ENCODE measurements around the gene DPF3.

DPF3 gene

DNA sequence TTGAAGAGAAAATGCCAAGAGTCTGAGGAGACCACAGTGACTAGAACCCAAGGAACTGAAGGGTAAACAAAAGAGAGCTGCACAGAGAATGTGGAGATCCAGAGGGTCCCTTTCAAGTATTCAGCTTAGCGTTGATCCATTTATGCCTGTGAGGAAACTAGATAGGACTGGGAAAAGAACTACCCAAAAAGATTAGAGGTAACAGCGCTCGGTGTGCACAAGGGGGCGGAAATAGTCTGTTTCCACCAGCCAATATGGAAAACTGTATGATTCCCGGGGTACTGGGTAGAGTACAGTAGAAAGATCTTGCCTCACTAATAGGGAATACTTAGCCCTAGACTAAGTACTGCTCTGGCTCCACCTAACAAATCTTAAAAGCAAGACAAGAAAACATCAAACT, 135.5 kb downstream of the DPF3 start:
- Histone ChIP-seq H3K36me3 (ENCODE audit: low read length) (peaks cover 26% of the 10 kb centered on the region; the same call in 1 of the 2 replicates), H3K27ac (ENCODE audit: low read depth, low read length) (no peak overlapping the region), H3K9ac (ENCODE audit: low read length) (no peak overlapping the region), H3K79me2 (ENCODE audit: insufficient read depth, low read length) (no peaks in the 10 kb centered on the region), H3K4me3 (ENCODE audit: insufficient read depth, low read length, poor library complexity, severe bottlenecking) (no peak overlapping the region), H3F3A (ENCODE audit: insufficient read depth) (no peaks in the 10 kb centered on the region), H3K27me3 (ENCODE audit: low read length) (no peaks in the 10 kb centered on the region), H3K9me2 (replicated peaks; ENCODE audit: insufficient read depth, low read length) (no peaks in the 10 kb centered on the region), H2AFZ (ENCODE audit: low read depth, low read length, severe bottlenecking) (no peak overlapping the region), H4K20me1 (ENCODE audit: low read depth, low read length) (no peaks in the 10 kb centered on the region), H3K4me2 (ENCODE audit: low read depth, low read length, poor library complexity, severe bottlenecking) (no peak overlapping the region), H3K9me3 (ENCODE audit: insufficient read depth, low read length) (peaks cover 23% of the 10 kb centered on the region; the same call in 1 of the 2 replicates)
- TF ChIP-seq EZH2phosphoT487 (conservative IDR thresholded peaks at IDR 0.05; ENCODE audit: low read length): no peak
- TF ChIP-seq, protein P1, sequence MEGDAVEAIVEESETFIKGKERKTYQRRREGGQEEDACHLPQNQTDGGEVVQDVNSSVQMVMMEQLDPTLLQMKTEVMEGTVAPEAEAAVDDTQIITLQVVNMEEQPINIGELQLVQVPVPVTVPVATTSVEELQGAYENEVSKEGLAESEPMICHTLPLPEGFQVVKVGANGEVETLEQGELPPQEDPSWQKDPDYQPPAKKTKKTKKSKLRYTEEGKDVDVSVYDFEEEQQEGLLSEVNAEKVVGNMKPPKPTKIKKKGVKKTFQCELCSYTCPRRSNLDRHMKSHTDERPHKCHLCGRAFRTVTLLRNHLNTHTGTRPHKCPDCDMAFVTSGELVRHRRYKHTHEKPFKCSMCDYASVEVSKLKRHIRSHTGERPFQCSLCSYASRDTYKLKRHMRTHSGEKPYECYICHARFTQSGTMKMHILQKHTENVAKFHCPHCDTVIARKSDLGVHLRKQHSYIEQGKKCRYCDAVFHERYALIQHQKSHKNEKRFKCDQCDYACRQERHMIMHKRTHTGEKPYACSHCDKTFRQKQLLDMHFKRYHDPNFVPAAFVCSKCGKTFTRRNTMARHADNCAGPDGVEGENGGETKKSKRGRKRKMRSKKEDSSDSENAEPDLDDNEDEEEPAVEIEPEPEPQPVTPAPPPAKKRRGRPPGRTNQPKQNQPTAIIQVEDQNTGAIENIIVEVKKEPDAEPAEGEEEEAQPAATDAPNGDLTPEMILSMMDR (IDR thresholded peaks at IDR 0.05; ENCODE audit: insufficient read depth, low read length, poor library complexity, severe bottlenecking): no peak

DNA sequence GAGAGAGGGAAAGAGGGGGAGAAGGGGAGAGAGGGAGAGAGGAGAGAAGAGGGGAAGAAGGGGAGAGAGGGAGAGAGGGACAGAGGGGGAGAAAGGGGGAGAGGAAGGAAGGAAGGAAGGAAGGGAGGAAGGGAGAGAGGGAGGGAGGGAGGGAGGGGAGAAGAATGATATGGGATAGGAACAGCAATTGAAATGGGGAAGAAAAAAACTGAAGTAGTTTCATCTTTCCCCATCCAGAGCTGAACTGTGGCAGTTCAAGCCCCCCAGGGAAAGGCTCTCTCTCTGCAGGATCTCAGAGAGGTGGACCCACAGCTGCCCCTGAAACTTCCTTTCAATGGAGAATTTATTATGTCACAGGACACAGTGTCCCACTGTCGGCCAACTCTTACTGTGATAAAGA, 136.9 kb downstream of the DPF3 start:
- H2AFZ ChIP-seq (ENCODE audit: low read depth, low read length, severe bottlenecking): no peak overlapping the region
- no peak overlapping the region for H3K4me2 ChIP-seq (ENCODE audit: low read depth, low read length, poor library complexity, severe bottlenecking)
- TF ChIP-seq, protein P1 (IDR thresholded peaks at IDR 0.05; ENCODE audit: insufficient read depth, low read length, poor library complexity, severe bottlenecking): no peak
- no peak for TF ChIP-seq EZH2phosphoT487 (conservative IDR thresholded peaks at IDR 0.05; ENCODE audit: low read length)

DNA sequence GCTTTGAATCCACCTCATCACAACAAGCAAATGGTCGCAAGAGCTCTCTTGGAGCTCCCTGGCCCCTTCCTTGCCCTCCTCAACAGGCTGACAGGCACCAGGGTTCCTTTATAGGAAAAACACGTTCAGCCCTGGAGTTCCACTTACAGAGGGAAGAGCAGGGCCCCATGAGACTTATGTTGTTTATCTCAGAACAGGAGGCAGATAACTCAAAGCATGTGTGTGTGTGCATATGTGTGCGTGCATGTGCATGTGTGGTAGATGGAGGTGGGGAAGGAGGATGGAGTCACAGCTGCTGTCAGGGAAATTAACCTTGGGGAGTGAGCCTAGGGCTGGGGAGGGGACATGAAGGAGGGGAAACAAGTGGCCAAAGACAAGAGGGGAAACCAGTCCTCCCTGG, 138.1 kb downstream of the DPF3 start:
- peaks cover 23% of the 10 kb centered on the region; the same call in 1 of the 2 replicates for H3K9me3 ChIP-seq (ENCODE audit: insufficient read depth, low read length)
- no peaks in the 10 kb centered on the region for H4K20me1 ChIP-seq (ENCODE audit: low read depth, low read length)
- TF ChIP-seq, protein P1 (IDR thresholded peaks at IDR 0.05; ENCODE audit: insufficient read depth, low read length, poor library complexity, severe bottlenecking): no peak
- TF ChIP-seq EZH2phosphoT487 (conservative IDR thresholded peaks at IDR 0.05; ENCODE audit: low read length): no peak
- no peak overlapping the region for H3K4me2 ChIP-seq (ENCODE audit: low read depth, low read length, poor library complexity, severe bottlenecking)
- no peaks in the 10 kb centered on the region for H3K27me3 ChIP-seq (ENCODE audit: low read length)
- no peak overlapping the region for H3K9ac ChIP-seq (ENCODE audit: low read length)
- no peak overlapping the region for H3K4me3 ChIP-seq (ENCODE audit: insufficient read depth, low read length, poor library complexity, severe bottlenecking)
- H3F3A ChIP-seq (ENCODE audit: insufficient read depth): no peaks in the 10 kb centered on the region
- no peak overlapping the region for H3K27ac ChIP-seq (ENCODE audit: low read depth, low read length)
- peaks cover 17% of the 10 kb centered on the region; the same call in 1 of the 2 replicates for H3K36me3 ChIP-seq (ENCODE audit: low read length)
- H2AFZ ChIP-seq (ENCODE audit: low read depth, low read length, severe bottlenecking): no peak overlapping the region
- no peaks in the 10 kb centered on the region for H3K79me2 ChIP-seq (ENCODE audit: insufficient read depth, low read length)
- H3K9me2 ChIP-seq (replicated peaks; ENCODE audit: insufficient read depth, low read length): no peaks in the 10 kb centered on the region

More for the DNA sequence above, 136.9 kb downstream of the DPF3 start:
- Histone ChIP-seq H3K9me2 (replicated peaks; ENCODE audit: insufficient read depth, low read length) (no peaks in the 10 kb centered on the region), H3K9ac (ENCODE audit: low read length) (no peak overlapping the region), H3K36me3 (ENCODE audit: low read length) (peaks cover 26% of the 10 kb centered on the region; the same call in 1 of the 2 replicates), H3K4me3 (ENCODE audit: insufficient read depth, low read length, poor library complexity, severe bottlenecking) (no peak overlapping the region), H3F3A (ENCODE audit: insufficient read depth) (no peaks in the 10 kb centered on the region), H3K27me3 (ENCODE audit: low read length) (no peaks in the 10 kb centered on the region), H3K27ac (ENCODE audit: low read depth, low read length) (no peak overlapping the region), H3K79me2 (ENCODE audit: insufficient read depth, low read length) (no peaks in the 10 kb centered on the region), H3K9me3 (ENCODE audit: insufficient read depth, low read length) (peaks cover 23% of the 10 kb centered on the region; the same call in 1 of the 2 replicates), H4K20me1 (ENCODE audit: low read depth, low read length) (no peaks in the 10 kb centered on the region)
